Activated CD8-positive, alpha-beta memory T cell treated with anti-CD3 and anti-CD28 coated beads, Interleukin-2, amount 10 ng/mL, durations not matched to agents 7 days and 5 days (primary cell): ENCODE measurements around the gene THSD7B. TPM values are rescaled to one million over a fixed set of nuclear protein-coding genes. Genes with fewer than 3 reads are reported as not detected.

Experiments used
- ATAC-seq: fragments of 150-1000 bp; cut with Tn5 transposase; one replicate; pipeline ENCODE4 v1.10.0; 2021; ENCODE audit warnings: moderate library complexity
- CTCF ChIA-PET: fragments of 350-600 bp; sonication (Branson Sonifier 250); formaldehyde crosslinking; loops from one replicate; lab custom pipeline; 2021; ENCODE audit warnings: antibody characterized with exemption; lab: Charles Lee
- DNase-seq: peaks from one replicate; pipeline ENCODE4 v3.0.0-alpha.2; 2020
- H3K27ac Mint-ChIP-seq: one replicate; pipeline ENCODE4 v1.8.0; 2021; ENCODE audit warnings: mild to moderate bottlenecking, mixed read lengths
- H3K27me3 Mint-ChIP-seq: one replicate; pipeline ENCODE4 v1.8.0; 2021; ENCODE audit warnings: mixed read lengths
- H3K36me3 Mint-ChIP-seq: one replicate; pipeline ENCODE4 v1.8.0; 2021; ENCODE audit warnings: mild to moderate bottlenecking, mixed read lengths
- H3K4me1 Mint-ChIP-seq: one replicate; pipeline ENCODE4 v1.8.0; 2021; ENCODE audit warnings: mixed read lengths
- H3K4me3 Mint-ChIP-seq: one replicate; pipeline ENCODE4 v1.8.0; 2021; ENCODE audit warnings: mild to moderate bottlenecking, moderate library complexity, mixed read lengths
- H3K9me3 Mint-ChIP-seq: one replicate; pipeline ENCODE4 v1.8.0; 2022; ENCODE audit warnings: low read depth, mixed read lengths
- total RNA-seq, 2 experiments: library from RNA; stranded (reverse); gene quantifications; one replicate each; pipeline ENCODE4 v1.2.3, GENCODE V29; 2021

THSD7B gene
- total RNA-seq, 2 experiments from 2014 or later, result not detected

DNA sequence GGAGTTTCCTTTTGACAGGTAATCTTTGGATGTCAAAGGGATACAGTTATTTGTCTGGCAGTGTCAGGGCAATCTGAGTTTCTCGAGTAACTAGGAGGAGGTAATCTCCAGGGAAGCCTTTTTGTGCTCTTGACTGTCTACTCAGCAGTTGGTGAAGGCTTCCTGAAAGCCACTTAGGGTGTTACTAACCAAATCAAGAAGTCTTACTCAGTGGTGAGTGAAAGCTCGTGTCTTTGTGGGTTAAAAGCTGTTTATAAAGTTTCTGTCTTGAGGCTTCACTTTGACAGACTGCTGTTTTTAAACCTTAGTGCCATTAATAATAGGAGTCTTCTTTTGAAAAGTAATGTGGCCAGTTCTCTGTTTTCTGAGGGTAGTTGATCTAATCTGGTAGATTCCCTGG lies 1.7 kb downstream of the THSD7B start:
- H3K36me3 Mint-ChIP-seq, result no peaks in the 10 kb centered on the region
- CTCF ChIA-PET, result no interaction called here
- DNase-seq, result no peak
- peaks cover 3% of the 10 kb centered on the region for H3K4me1 Mint-ChIP-seq
- no peaks in the 10 kb centered on the region for H3K9me3 Mint-ChIP-seq
- H3K27ac Mint-ChIP-seq, result no peak overlapping the region
- no peak for ATAC-seq
- peaks cover 64% of the 10 kb centered on the region for H3K27me3 Mint-ChIP-seq
- no peak overlapping the region for H3K4me3 Mint-ChIP-seq

DNA sequence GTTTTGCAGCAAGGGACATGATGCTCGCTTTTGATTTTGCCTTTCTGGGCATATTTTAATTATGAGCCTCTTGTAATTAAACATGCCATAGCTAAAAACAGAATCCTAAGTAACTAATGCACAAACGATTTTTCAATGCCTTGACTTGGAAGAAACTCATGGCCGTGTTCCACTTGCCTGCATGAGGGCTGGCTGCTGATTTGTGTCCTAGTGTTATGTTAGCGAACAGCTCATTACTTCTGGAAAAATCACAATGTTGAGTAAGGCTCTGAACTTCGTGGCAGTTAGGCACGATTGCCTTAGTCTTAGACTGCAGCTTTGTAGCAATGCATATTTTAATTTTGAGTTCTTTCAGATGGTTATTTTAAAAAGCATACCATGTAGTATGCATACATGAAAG lies 4.5 kb downstream of the THSD7B start:
- CTCF ChIA-PET, result no interaction called here
- peaks cover 38% of the 10 kb centered on the region for H3K27me3 Mint-ChIP-seq
- no peak overlapping the region for H3K4me3 Mint-ChIP-seq
- H3K27ac Mint-ChIP-seq, result no peak overlapping the region
- ATAC-seq (no peak), DNase-seq (no peak)
- no peaks in the 10 kb centered on the region for H3K9me3 Mint-ChIP-seq
- H3K4me1 Mint-ChIP-seq, result peaks cover under 1% of the 10 kb centered on the region
- H3K36me3 Mint-ChIP-seq, result no peaks in the 10 kb centered on the region

DNA sequence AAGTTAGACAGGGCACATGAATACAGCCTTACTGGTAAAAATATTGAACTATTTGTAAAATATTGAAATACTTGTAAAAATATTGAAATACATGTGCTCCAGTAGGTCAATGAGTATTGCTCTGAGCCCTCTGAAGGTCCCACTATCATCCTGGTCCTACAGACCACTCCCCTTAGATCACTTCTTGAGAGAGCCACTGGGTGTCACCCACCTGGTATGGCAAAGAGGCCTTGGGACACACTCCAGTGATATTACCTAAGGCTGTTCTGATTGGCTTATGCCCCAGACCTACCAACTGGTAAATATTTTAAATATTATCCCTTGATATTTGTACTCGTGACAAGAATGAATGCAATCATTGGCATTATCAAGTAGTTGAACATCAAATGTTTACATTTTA lies 5.0 kb downstream of the THSD7B start:
- CTCF ChIA-PET, result no interaction called here
- Mint-ChIP-seq H3K27ac (no peak overlapping the region), H3K36me3 (no peaks in the 10 kb centered on the region), H3K4me3 (no peak overlapping the region), H3K4me1 (no peaks in the 10 kb centered on the region), H3K27me3 (peaks cover 36% of the 10 kb centered on the region), H3K9me3 (no peaks in the 10 kb centered on the region)
- DNase-seq, result no peak
- ATAC-seq, result no peak

DNA sequence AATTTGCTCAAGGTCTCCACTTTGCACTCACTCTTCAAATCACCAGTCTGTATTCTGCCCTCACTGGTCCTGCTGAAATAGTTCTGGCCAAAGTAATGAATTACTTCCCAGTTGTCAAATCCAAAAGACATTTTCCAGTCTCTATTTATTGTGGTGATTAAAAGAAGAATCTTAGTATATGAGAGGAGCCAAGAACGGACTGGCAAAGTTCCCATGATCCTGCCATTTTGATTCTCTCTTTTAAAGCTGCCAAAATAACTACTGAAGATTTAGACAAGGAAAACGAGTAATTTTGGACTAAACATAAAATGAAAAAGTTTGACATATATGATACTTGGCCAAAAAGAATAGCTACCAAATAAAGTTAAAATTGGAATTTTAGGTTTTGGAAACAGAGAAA lies 12.0 kb downstream of the THSD7B start:
- Mint-ChIP-seq H3K36me3 (no peaks in the 10 kb centered on the region), H3K27me3 (peaks cover 3% of the 10 kb centered on the region), H3K27ac (no peak overlapping the region), H3K9me3 (no peaks in the 10 kb centered on the region), H3K4me3 (no peak overlapping the region), H3K4me1 (no peaks in the 10 kb centered on the region)
- ATAC-seq (no peak), DNase-seq (no peak)
- CTCF ChIA-PET, result no interaction called here

DNA sequence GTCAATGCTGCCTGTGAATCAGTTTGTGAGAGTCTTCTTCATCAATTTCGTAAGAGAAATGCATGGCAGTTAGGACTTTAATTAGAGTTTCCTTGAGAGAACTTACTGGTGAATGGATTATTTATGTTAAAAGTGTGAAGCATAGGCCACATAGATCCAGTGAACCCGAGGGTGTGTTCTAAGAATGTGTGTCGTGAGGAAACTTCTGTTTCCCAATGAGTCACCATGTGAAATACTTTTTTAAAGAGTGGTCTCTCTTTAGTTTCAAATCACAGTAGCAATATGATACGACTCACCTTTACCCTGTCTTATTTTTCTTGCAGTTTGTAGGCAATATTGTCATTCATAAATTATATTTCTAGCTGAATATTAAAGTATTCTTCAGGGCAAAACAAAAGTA lies 18.5 kb downstream of the THSD7B start:
- CTCF ChIA-PET, result no interaction called here
- no peak for DNase-seq
- peaks cover 2% of the 10 kb centered on the region for H3K4me1 Mint-ChIP-seq
- no peaks in the 10 kb centered on the region for H3K9me3 Mint-ChIP-seq
- H3K27me3 Mint-ChIP-seq, result peaks cover 7% of the 10 kb centered on the region
- no peak overlapping the region for H3K4me3 Mint-ChIP-seq
- no peak overlapping the region for H3K27ac Mint-ChIP-seq
- no peak for ATAC-seq
- no peaks in the 10 kb centered on the region for H3K36me3 Mint-ChIP-seq

DNA sequence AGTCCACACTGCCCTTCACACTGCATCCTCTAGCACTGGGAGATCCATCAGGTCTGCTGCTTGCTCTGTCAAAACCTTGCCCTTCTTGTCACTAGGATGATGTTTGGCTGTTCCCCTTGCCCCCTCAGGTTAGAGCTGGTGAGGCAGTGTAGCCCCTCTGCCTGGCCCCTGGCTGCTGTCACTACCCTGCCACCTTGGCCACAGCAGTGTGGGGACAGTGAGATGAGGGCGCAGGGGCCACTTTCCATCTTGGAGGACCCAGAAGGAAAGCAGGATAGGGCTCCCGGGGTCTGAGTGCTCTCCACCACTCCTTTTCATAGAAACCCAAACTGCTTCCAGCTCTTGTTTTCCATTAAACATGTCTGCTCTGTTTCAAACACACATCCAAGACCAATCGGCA lies 19.9 kb downstream of the THSD7B start:
- no peak for DNase-seq
- CTCF ChIA-PET, result no interaction called here
- Mint-ChIP-seq H3K4me3 (no peak overlapping the region), H3K9me3 (no peaks in the 10 kb centered on the region), H3K4me1 (peaks cover 2% of the 10 kb centered on the region), H3K27ac (no peak overlapping the region), H3K27me3 (peaks cover 10% of the 10 kb centered on the region), H3K36me3 (no peaks in the 10 kb centered on the region)
- ATAC-seq, result no peak

DNA sequence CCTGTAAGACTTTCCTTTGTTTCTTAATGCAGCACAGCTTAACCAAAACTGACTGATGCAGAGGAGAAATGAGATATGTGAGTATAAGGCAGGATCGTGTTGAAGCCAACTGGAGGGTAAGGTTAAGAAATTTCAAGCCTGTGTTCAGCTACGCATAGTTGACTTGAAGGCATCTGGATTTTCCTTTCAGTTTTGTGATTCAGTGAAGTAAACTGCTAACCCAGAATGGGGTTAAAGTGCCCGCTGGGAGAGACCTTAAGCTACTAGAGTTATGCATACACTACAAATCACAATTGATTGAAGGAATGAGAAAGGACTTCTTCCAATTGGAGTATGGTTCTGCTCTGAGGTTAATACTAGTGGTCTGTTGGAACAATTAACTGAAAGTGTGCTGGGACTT lies 22.6 kb downstream of the THSD7B start:
- Mint-ChIP-seq H3K4me1 (peaks cover 2% of the 10 kb centered on the region), H3K36me3 (no peaks in the 10 kb centered on the region)
- DNase-seq, result no peak

DNA sequence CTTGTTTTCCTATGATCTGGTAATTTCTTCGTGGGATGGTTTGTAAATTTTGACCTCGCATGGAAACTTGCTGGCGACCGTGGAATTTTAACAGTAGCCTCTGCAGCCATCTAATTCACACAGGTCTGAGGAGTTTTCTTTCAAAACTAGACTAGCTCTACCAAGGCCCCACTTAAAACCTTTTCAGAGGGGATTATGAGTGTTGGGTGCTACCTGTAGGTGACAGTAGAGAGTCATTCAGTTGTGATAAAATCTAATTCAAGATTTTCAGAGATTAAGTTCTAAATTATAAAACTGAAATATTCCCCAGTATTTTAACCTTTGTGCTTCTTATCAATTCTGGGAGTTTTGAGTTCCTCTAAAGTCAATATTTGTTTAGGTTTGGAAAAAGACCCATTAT lies 31.0 kb downstream of the THSD7B start:
- no peaks in the 10 kb centered on the region for H3K36me3 Mint-ChIP-seq
- no peaks in the 10 kb centered on the region for H3K4me1 Mint-ChIP-seq
- DNase-seq (no peak), ATAC-seq (no peak)
- H3K27me3 Mint-ChIP-seq, result peaks cover 7% of the 10 kb centered on the region
- CTCF ChIA-PET, result no interaction called here
- no peaks in the 10 kb centered on the region for H3K9me3 Mint-ChIP-seq
- H3K4me3 Mint-ChIP-seq, result no peak overlapping the region
- H3K27ac Mint-ChIP-seq, result no peak overlapping the region

More for the DNA sequence above, 22.6 kb downstream of the THSD7B start:
- CTCF ChIA-PET, result no interaction called here
- Mint-ChIP-seq H3K27me3 (peaks cover 20% of the 10 kb centered on the region), H3K9me3 (no peaks in the 10 kb centered on the region), H3K4me3 (no peak overlapping the region), H3K27ac (no peak overlapping the region)
- ATAC-seq, result no peak

DNA sequence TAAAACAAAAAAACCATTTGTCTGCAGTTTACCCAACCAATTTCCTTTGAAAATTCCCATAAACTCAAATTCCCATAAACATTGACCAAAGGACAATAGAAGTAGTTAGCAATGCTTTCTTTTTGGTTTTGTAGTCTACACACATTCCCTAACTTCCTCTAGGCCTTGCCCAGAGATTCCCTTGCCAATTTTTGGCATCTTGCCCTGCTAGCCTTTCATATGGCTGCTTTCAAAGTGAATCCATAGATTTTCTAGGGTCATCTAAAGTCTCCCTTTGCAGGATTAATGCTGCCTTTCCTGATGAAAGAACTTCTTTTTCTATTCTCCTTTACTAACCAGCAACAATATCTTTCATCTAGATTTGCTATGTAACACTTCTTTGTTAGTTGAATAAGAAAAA lies 33.4 kb downstream of the THSD7B start:
- Mint-ChIP-seq H3K4me1 (no peaks in the 10 kb centered on the region), H3K27ac (no peak overlapping the region), H3K4me3 (no peak overlapping the region), H3K27me3 (no peaks in the 10 kb centered on the region), H3K36me3 (no peaks in the 10 kb centered on the region), H3K9me3 (no peaks in the 10 kb centered on the region)
- no peak for DNase-seq
- no peak for ATAC-seq
- CTCF ChIA-PET, result no interaction called here

DNA sequence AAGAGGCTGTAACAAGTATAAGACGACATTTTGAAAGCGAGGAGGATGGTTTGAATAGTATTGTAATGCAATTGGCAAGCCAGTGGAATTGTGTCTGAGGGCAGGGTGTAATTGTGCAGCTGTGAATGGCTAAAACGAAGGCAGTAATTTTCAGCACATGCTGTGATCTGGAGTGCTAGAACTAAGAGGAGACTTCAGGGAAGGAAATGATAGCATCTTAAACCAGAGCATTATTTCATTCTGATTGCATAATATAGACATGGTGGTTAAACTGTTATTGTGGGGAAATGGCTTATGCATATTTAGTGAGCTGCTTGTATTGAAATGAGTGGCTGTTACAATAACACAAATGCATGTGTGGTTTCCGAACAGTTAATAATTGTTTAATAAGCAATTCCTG lies 36.3 kb downstream of the THSD7B start:
- CTCF ChIA-PET, result no interaction called here
- no peak for DNase-seq

DNA sequence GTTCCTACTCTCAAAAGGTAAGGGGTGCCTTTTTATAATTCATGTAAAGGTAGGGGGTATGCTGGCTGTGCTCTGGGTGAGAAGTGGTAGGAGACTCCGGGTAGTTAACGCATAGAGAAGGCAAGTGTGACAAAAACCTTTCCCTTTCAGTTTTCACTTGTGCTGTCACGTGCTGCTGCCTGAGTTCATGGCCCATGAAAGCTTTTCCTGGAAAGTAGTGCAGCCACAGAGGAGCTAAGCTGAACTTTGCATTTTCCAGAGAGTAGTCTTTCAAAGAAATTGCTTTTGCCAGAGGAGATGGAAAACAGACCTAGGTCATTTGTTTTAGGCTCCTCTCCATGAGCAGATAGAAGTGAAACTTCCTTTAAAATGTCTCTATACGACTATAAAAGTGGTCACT lies 44.7 kb downstream of the THSD7B start:
- no peaks in the 10 kb centered on the region for H3K4me1 Mint-ChIP-seq

More for the DNA sequence above, 36.3 kb downstream of the THSD7B start:
- Mint-ChIP-seq H3K4me1 (no peaks in the 10 kb centered on the region), H3K27me3 (no peaks in the 10 kb centered on the region), H3K36me3 (no peaks in the 10 kb centered on the region), H3K27ac (no peak overlapping the region), H3K4me3 (no peak overlapping the region), H3K9me3 (no peaks in the 10 kb centered on the region)
- no peak for ATAC-seq

DNA sequence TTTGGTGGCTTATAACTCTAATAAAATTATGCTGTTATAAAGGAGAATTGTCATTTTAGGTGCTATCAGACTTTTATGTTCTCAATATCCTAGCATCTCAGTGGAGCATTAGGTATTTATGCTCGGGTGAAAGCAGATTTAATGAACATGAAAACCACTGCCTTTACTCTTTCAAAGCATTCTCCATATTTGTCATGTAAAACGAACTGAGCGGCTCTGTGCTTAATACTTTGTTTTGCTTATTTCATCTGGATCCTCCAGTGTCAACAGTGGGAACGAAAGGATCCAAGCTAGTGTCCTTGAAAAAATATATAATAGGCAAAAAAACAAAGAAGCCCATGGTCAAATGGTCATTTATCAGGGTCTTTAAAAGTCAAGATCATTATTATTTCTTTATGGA lies 53.5 kb downstream of the THSD7B start:
- H3K4me1 Mint-ChIP-seq, result no peaks in the 10 kb centered on the region
- ATAC-seq, result no peak
- CTCF ChIA-PET, result no interaction called here
- no peaks in the 10 kb centered on the region for H3K9me3 Mint-ChIP-seq
- no peak overlapping the region for H3K4me3 Mint-ChIP-seq
- H3K27me3 Mint-ChIP-seq, result no peaks in the 10 kb centered on the region
- no peaks in the 10 kb centered on the region for H3K36me3 Mint-ChIP-seq
- no peak for DNase-seq
- H3K27ac Mint-ChIP-seq, result no peak overlapping the region

More for the DNA sequence above, 44.7 kb downstream of the THSD7B start:
- CTCF ChIA-PET, result no interaction called here
- Mint-ChIP-seq H3K36me3 (no peaks in the 10 kb centered on the region), H3K9me3 (no peaks in the 10 kb centered on the region), H3K4me3 (no peak overlapping the region), H3K27me3 (no peaks in the 10 kb centered on the region), H3K27ac (no peak overlapping the region)
- ATAC-seq (no peak), DNase-seq (no peak)

DNA sequence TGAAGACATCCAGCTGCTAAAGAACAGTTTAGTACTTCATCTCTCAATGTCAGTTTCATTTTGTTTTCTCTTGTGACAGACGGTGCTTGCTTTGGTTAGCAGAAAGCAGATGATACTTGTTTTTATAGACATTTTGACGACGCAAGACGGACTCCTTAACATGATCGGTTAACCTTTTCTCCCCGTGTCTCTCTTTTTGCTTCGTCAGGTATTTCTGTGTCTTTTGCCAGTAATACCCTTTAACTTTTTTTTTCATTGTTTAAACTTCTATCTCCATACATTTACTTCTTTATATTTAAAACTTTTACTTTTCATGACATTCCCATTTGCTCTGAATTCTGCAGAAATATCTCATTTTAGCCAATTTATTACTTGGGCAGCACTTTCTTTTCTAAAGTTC lies 57.9 kb downstream of the THSD7B start:
- no peaks in the 10 kb centered on the region for H3K27me3 Mint-ChIP-seq
- DNase-seq (no peak), ATAC-seq (no peak)
- H3K4me3 Mint-ChIP-seq, result no peak overlapping the region
- no peaks in the 10 kb centered on the region for H3K36me3 Mint-ChIP-seq
- no peak overlapping the region for H3K27ac Mint-ChIP-seq
- H3K9me3 Mint-ChIP-seq, result no peaks in the 10 kb centered on the region
- H3K4me1 Mint-ChIP-seq, result no peaks in the 10 kb centered on the region
- CTCF ChIA-PET, result no interaction called here

DNA sequence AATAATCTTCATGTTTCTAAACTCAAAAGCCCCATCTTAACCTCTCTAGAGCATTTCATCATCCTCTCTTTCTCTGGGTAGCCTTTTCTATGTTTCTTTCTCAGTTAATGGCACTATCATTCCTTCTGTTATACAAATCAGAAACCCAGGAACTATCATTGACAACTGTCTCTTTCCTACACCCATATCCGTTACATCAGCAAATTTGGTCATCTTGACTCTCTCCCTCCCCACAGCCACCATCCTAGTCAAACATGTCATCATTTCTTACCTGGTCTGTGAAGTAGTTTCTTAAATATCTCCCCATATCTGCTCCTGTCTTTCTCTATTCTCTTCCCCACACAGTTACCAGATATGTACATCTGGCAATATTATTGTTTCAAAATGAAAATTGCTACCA lies 62.8 kb downstream of the THSD7B start:
- Mint-ChIP-seq H3K36me3 (no peaks in the 10 kb centered on the region), H3K4me3 (no peak overlapping the region), H3K4me1 (no peaks in the 10 kb centered on the region), H3K9me3 (no peaks in the 10 kb centered on the region), H3K27me3 (no peaks in the 10 kb centered on the region), H3K27ac (no peak overlapping the region)
- no peak for DNase-seq
- no peak for ATAC-seq
- CTCF ChIA-PET, result no interaction called here

DNA sequence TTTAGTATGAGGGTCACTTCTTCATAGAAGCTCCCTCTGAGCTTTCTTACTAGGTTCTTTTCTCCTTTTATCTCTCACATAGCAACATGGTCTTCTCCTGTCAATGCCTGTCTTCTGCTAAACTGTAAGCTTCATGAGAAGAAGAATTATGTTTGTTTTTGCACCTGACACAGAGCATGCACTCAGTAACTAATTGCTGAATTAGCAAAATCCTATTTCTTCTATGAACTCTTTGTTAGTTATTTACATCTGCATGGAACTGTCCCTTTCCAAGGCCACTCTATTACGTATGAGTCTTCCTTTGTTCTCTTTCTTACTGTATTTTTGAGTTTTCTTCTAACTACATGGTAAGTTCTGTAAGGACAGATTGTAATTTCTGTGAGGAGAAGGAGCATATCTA lies 63.4 kb downstream of the THSD7B start:
- Mint-ChIP-seq H3K4me1 (no peaks in the 10 kb centered on the region), H3K9me3 (no peaks in the 10 kb centered on the region)

More for the DNA sequence above, 63.4 kb downstream of the THSD7B start:
- Mint-ChIP-seq H3K4me3 (no peak overlapping the region), H3K36me3 (no peaks in the 10 kb centered on the region), H3K27me3 (no peaks in the 10 kb centered on the region), H3K27ac (no peak overlapping the region)
- CTCF ChIA-PET, result no interaction called here
- DNase-seq (no peak), ATAC-seq (no peak)
